H1 (cell line): ENCODE measurements around the gene CPA4. TPM values are rescaled to one million over a fixed set of nuclear protein-coding genes. Genes with fewer than 3 reads are reported as not detected.

ENCODE experiments used
- CEBPB ChIP-seq: IDR thresholded peaks from 2 replicates; pipeline ENCODE4 v1.6.1; 2012; ENCODE audit warnings: low read depth, low read length
- HDAC2 ChIP-seq, 2 experiments: fragments of 300-600 bp in 1 of 2; sonication (generic) in 1 of 2; IDR thresholded peaks; 2 replicates each; pipeline ENCODE4 v1.6.1; 2011 to 2012; ENCODE audit warnings: low read depth in 2 of 2, low read length in 2 of 2, mild to moderate bottlenecking in 2 of 2, moderate library complexity in 2 of 2, borderline replicate concordance in 1 of 2, inconsistent platforms in 1 of 2
- NRF1 ChIP-seq: IDR thresholded peaks from 2 replicates; pipeline ENCODE4 v1.6.1; 2011; ENCODE audit warnings: mild to moderate bottlenecking, low read depth, low read length, improper control_type of control experiment
- RNF2 ChIP-seq: fragments of 200-900, 300-1000 bp; sonication (generic); IDR thresholded peaks from 2 replicates; pipeline ENCODE4 v1.7.1; 2016; ENCODE audit warnings: borderline replicate concordance, low read depth, mild to moderate bottlenecking, antibody characterized with exemption, low read length; ENCODE audit not compliant: poor library complexity, severe bottlenecking; ENCODE audit errors: missing control alignments
- SP4 ChIP-seq: IDR thresholded peaks from 2 replicates; pipeline ENCODE4 v1.6.1; 2012; ENCODE audit warnings: low read length, inconsistent platforms
- polyA plus RNA-seq, 7 experiments: library from polyadenylated mRNA; depleted of rRNA in 3 of 7; stranded (reverse) in 5 of 7; unstranded in 2 of 7; fragments of >200 nt in 5 of 7; fragments of 200-250 nt in 2 of 7; gene quantifications; 1 replicate in 5 of 7; 2 replicates in 1 of 7; 4 replicates in 1 of 7; pipeline versions ENCODE4 v1.2.1 to v1.2.3, GENCODE V29; 2011 to 2013; ENCODE audit warnings: missing spikeins in 2 of 7, mixed read lengths in 2 of 7
- total RNA-seq: library from RNA; stranded (reverse); fragmentation: NEBNext Ultra II Directional; extraction: Animal tissue kit (Norgen Biotek cat#: 25700); gene quantifications from 2 replicates; pipeline ENCODE4 v1.2.1, GENCODE V29; 2021

The CPA4 gene
- total and polyA plus RNA-seq, 2 of the 8 experiments (the other 6 are each of a cell fraction or from before 2014, with no cell fraction given), result 0.03 TPM; not detected in 1

DNA sequence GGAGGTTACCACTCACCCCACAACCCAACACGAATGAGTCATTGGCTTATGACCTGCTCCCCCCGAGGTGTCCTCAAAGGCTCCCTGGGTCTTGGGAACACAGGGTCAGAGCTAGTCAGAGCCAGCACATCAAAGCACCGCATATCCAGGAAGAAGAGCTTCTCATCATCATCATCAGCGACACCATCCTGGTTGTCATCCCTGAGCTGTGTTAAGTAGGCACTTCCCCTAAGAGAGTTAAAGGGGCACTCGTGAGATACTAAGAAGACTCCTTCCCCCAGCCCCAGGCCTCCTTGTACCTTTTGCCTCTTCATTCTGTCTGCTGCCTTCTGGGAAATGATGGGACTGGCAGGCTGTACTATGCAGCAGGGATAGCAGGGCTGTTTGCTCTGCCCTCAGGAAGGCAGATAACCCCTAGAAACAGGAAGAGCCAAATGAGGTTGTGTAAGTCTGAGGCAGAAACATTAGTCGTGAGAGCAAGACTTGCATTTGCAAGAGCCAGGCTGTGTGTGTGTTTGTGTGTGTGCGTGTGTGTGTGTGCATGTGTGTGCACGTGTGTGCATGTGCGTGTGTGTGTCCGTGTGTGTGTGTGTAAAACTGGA is 76.2 kb downstream of the CPA4 start (continued):
- TF ChIP-seq CEBPB (no peak), RNF2 (no peak), HDAC2 (IDR thresholded peaks at IDR 0.05; ENCODE audit: borderline replicate concordance in 1 of 2, low read depth in 2 of 2, low read length in 2 of 2) (no peak), NRF1 (no peak), SP4 (no peak)
